ENCODE data around the gene NAT9. TPM values are rescaled to one million over a fixed set of nuclear protein-coding genes. Genes with fewer than 3 reads are reported as not detected.

Gene NAT9
- total RNA-seq, 4 donors from 2014 or later = 12.4 to 20.0 (median 18.3) TPM

GRCh38 chr17:74778960-74779359, 2.8 kb upstream of the NAT9 start:
- TF ChIP-seq CTCF (IDR thresholded peaks at IDR 0.05; ENCODE audit: low read depth) = no peak

- no peak for TF ChIP-seq CTCF (IDR thresholded peaks at IDR 0.05; ENCODE audit: low read depth)
These were observed 1.9 kb upstream of the NAT9 start for GRCh38 chr17:74777901-74778515.

GRCh38 chr17:74776990-74777389, 845 bp upstream of the NAT9 start:
- TF ChIP-seq CTCF (IDR thresholded peaks at IDR 0.05; ENCODE audit: low read depth) = no peak

GRCh38 chr17:74775409-74776043, 619 bp downstream of the NAT9 start:
- TF ChIP-seq CTCF (IDR thresholded peaks at IDR 0.05; ENCODE audit: low read depth) = no peak

- TF ChIP-seq CTCF (IDR thresholded peaks at IDR 0.05; ENCODE audit: low read depth) = no peak
These were observed 2.3 kb downstream of the NAT9 start for GRCh38 chr17:74773871-74774286.

GRCh38 chr17:74773414-74773813, 2.7 kb downstream of the NAT9 start:
- no peak for TF ChIP-seq CTCF (IDR thresholded peaks at IDR 0.05; ENCODE audit: low read depth)

- no peak for TF ChIP-seq CTCF (IDR thresholded peaks at IDR 0.05; ENCODE audit: low read depth)
These were observed 4.1 kb downstream of the NAT9 start for GRCh38 chr17:74772053-74772452.

Data from subcutaneous adipose tissue (tissue), 4 donors.